GM12878 (cell line): ENCODE results near the gene CNST. TPM values are rescaled to one million over a fixed set of nuclear protein-coding genes. Genes with fewer than 3 reads are reported as not detected.

Experiments used
- PAX8 ChIP-seq: fragments of 450-650 bp; IDR thresholded peaks from 2 replicates; pipeline ENCODE4 v1.6.1; 2017; ENCODE audit warnings: mild to moderate bottlenecking, moderate library complexity
- polyA plus RNA-seq, 11 experiments: library from polyadenylated mRNA; depleted of rRNA in 4 of 11; unstranded in 6 of 11; stranded (reverse) in 5 of 11; fragments of >200 nt; fragmentation: Nextera tagmentation in 4 of 11; fragmentation: Illumina TruSeq in 1 of 11; extraction: Ambion mirVana in 4 of 11; extraction: Trizol in 1 of 11; gene quantifications; 1 replicate in 1 of 11; 2 replicates in 10 of 11; pipeline versions ENCODE4 v1.2.1 to v1.2.3, GENCODE V29; 2011 to 2016; ENCODE audit warnings: inconsistent platforms in 2 of 11, missing spikeins in 2 of 11, low read depth in 1 of 11
- total RNA-seq, 4 experiments: library from RNA; depleted of rRNA in 3 of 4; stranded (reverse); fragments of >200 nt in 3 of 4; fragmentation: Illumina TruSeq in 1 of 4; extraction: Trizol in 1 of 4; gene quantifications; 2 replicates each; pipeline versions ENCODE4 v1.2.1 to v1.2.3, GENCODE V29; 2013 to 2021
- TF ChIP-seq, protein P1 (sequence below): IDR thresholded peaks from 2 replicates; pipeline ENCODE4 v1.6.1; 2012; ENCODE audit warnings: improper control_type of control experiment, low read depth, low read length; ENCODE audit not compliant: insufficient replicate concordance
- TF ChIP-seq, protein P2 (sequence below): fragments of 450-650 bp; IDR thresholded peaks from 2 replicates; pipeline ENCODE4 v1.6.1; 2016; ENCODE audit warnings: mild to moderate bottlenecking
- TF ChIP-seq, protein P3 (sequence below): IDR thresholded peaks from 2 replicates; pipeline ENCODE4 v1.6.1; 2012; ENCODE audit warnings: low read depth, low read length, improper control_type of control experiment
- TF ChIP-seq, protein P4 (sequence below): fragments of 450-650 bp; formaldehyde crosslinking; IDR thresholded peaks from 2 replicates; pipeline ENCODE4 v1.4.0; 2022; ENCODE audit warnings: mild to moderate bottlenecking, moderate library complexity
- TF ChIP-seq, protein P5 (sequence below): IDR thresholded peaks from 2 replicates; pipeline ENCODE4 v1.6.1; 2012; ENCODE audit warnings: low read length, inconsistent platforms

Gene CNST
- total and polyA plus RNA-seq, 10 of the 15 experiments (the other 5 are each of a cell fraction or from before 2014, with no cell fraction given), result 4.8 to 16.2 (median 12.3) TPM

DNA sequence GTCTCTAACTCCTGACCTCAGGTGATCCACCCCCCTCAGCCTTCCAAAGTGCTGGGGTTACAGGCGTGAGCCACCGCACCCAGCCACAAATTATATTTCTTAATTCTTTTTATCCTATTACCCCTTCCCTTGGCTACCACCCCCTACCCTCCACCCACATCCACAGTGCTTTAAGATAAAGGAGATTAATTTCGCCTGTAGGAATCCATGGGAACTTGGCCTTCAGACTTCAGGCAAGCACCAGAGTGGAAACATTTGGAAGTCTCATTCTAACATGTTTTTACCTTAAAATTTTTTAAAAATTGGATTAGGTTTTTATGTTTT is 10.4 kb downstream of the CNST start (continued):
- TF ChIP-seq, protein P1, sequence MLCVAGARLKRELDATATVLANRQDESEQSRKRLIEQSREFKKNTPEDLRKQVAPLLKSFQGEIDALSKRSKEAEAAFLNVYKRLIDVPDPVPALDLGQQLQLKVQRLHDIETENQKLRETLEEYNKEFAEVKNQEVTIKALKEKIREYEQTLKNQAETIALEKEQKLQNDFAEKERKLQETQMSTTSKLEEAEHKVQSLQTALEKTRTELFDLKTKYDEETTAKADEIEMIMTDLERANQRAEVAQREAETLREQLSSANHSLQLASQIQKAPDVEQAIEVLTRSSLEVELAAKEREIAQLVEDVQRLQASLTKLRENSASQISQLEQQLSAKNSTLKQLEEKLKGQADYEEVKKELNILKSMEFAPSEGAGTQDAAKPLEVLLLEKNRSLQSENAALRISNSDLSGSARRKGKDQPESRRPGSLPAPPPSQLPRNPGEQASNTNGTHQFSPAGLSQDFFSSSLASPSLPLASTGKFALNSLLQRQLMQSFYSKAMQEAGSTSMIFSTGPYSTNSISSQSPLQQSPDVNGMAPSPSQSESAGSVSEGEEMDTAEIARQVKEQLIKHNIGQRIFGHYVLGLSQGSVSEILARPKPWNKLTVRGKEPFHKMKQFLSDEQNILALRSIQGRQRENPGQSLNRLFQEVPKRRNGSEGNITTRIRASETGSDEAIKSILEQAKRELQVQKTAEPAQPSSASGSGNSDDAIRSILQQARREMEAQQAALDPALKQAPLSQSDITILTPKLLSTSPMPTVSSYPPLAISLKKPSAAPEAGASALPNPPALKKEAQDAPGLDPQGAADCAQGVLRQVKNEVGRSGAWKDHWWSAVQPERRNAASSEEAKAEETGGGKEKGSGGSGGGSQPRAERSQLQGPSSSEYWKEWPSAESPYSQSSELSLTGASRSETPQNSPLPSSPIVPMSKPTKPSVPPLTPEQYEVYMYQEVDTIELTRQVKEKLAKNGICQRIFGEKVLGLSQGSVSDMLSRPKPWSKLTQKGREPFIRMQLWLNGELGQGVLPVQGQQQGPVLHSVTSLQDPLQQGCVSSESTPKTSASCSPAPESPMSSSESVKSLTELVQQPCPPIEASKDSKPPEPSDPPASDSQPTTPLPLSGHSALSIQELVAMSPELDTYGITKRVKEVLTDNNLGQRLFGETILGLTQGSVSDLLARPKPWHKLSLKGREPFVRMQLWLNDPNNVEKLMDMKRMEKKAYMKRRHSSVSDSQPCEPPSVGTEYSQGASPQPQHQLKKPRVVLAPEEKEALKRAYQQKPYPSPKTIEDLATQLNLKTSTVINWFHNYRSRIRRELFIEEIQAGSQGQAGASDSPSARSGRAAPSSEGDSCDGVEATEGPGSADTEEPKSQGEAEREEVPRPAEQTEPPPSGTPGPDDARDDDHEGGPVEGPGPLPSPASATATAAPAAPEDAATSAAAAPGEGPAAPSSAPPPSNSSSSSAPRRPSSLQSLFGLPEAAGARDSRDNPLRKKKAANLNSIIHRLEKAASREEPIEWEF, result no peak
- TF ChIP-seq, protein P2, sequence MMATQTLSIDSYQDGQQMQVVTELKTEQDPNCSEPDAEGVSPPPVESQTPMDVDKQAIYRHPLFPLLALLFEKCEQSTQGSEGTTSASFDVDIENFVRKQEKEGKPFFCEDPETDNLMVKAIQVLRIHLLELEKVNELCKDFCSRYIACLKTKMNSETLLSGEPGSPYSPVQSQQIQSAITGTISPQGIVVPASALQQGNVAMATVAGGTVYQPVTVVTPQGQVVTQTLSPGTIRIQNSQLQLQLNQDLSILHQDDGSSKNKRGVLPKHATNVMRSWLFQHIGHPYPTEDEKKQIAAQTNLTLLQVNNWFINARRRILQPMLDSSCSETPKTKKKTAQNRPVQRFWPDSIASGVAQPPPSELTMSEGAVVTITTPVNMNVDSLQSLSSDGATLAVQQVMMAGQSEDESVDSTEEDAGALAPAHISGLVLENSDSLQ, result no peak
- TF ChIP-seq, protein P3, sequence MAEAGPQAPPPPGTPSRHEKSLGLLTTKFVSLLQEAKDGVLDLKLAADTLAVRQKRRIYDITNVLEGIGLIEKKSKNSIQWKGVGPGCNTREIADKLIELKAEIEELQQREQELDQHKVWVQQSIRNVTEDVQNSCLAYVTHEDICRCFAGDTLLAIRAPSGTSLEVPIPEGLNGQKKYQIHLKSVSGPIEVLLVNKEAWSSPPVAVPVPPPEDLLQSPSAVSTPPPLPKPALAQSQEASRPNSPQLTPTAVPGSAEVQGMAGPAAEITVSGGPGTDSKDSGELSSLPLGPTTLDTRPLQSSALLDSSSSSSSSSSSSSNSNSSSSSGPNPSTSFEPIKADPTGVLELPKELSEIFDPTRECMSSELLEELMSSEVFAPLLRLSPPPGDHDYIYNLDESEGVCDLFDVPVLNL, result no peak
- TF ChIP-seq, protein P4, sequence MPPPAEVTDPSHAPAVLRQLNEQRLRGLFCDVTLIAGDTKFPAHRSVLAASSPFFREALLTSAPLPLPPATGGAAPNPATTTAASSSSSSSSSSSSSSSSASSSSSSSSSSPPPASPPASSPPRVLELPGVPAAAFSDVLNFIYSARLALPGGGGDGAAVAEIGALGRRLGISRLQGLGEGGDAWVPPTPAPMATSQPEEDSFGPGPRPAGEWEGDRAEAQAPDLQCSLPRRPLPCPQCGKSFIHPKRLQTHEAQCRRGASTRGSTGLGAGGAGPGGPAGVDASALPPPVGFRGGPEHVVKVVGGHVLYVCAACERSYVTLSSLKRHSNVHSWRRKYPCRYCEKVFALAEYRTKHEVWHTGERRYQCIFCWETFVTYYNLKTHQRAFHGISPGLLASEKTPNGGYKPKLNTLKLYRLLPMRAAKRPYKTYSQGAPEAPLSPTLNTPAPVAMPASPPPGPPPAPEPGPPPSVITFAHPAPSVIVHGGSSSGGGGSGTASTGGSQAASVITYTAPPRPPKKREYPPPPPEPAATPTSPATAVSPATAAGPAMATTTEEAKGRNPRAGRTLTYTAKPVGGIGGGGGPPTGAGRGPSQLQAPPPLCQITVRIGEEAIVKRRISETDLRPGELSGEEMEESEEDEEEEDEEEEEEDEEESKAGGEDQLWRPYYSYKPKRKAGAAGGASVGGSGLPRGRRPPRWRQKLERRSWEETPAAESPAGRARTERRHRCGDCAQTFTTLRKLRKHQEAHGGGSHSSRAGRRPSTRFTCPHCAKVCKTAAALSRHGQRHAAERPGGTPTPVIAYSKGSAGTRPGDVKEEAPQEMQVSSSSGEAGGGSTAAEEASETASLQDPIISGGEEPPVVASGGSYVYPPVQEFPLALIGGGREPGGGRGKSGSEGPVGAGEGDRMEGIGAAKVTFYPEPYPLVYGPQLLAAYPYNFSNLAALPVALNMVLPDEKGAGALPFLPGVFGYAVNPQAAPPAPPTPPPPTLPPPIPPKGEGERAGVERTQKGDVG (CRISPR knock-in tag), result no peak
- TF ChIP-seq PAX8, result no peak
- TF ChIP-seq, protein P5, sequence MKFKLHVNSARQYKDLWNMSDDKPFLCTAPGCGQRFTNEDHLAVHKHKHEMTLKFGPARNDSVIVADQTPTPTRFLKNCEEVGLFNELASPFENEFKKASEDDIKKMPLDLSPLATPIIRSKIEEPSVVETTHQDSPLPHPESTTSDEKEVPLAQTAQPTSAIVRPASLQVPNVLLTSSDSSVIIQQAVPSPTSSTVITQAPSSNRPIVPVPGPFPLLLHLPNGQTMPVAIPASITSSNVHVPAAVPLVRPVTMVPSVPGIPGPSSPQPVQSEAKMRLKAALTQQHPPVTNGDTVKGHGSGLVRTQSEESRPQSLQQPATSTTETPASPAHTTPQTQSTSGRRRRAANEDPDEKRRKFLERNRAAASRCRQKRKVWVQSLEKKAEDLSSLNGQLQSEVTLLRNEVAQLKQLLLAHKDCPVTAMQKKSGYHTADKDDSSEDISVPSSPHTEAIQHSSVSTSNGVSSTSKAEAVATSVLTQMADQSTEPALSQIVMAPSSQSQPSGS, result no peak
